H9 (cell line): ENCODE measurements around the gene MTURN. TPM values are rescaled to one million over a fixed set of nuclear protein-coding genes. Genes with fewer than 3 reads are reported as not detected.
"Not testable (repeated sequence)": the region's sequence is repeated elsewhere in the genome, so short reads cannot be mapped to it uniquely, and the experiment has no call there.

ENCODE experiments used
- DNase-seq: peaks from one replicate; pipeline ENCODE4 v3.0.0-alpha.2; 2017
- H2AFZ ChIP-seq: one replicate; pipeline ENCODE4 v1.6.1; 2013; ENCODE audit warnings: mild to moderate bottlenecking, low read length, control low read depth, moderate library complexity
- H2AK5ac ChIP-seq: 2 replicates; pipeline ENCODE4 v1.6.1; 2013; ENCODE audit warnings: low read length, control low read depth, mixed read lengths; ENCODE audit not compliant: insufficient read length
- H2BK120ac ChIP-seq: one replicate; pipeline ENCODE4 v1.6.1; 2013; ENCODE audit warnings: low read depth, mild to moderate bottlenecking, low read length, control low read depth, inconsistent platforms; ENCODE audit not compliant: poor library complexity, severe bottlenecking
- H2BK12ac ChIP-seq: 2 replicates; pipeline ENCODE4 v1.6.1; 2013; ENCODE audit warnings: low read length, control low read depth, mixed read lengths, low read depth; ENCODE audit not compliant: insufficient read length
- H2BK15ac ChIP-seq: 2 replicates; pipeline ENCODE4 v1.6.1; 2013; ENCODE audit warnings: low read depth, low read length, control low read depth
- H2BK20ac ChIP-seq: one replicate; pipeline ENCODE4 v1.6.1; 2013; ENCODE audit warnings: low read depth, mild to moderate bottlenecking, low read length, control low read depth, inconsistent platforms; ENCODE audit not compliant: poor library complexity, severe bottlenecking
- H2BK5ac ChIP-seq: 2 replicates; pipeline ENCODE4 v1.6.1; 2013; ENCODE audit warnings: low read length, control low read depth, mixed read lengths; ENCODE audit not compliant: insufficient read length
- H3K14ac ChIP-seq: 2 replicates; pipeline ENCODE4 v1.6.1; 2013; ENCODE audit warnings: low read length, control low read depth; ENCODE audit not compliant: insufficient read depth
- H3K18ac ChIP-seq: 2 replicates; pipeline ENCODE4 v1.6.1; 2013; ENCODE audit warnings: low read depth, mild to moderate bottlenecking, mixed read lengths, low read length, control low read depth; ENCODE audit not compliant: insufficient read length
- H3K23ac ChIP-seq: 2 replicates; pipeline ENCODE4 v1.6.1; 2013; ENCODE audit warnings: low read length, control low read depth, mixed read lengths, low read depth; ENCODE audit not compliant: insufficient read length
- H3K23me2 ChIP-seq: 2 replicates; pipeline ENCODE4 v1.6.1; 2013; ENCODE audit warnings: low read depth, mild to moderate bottlenecking, mixed read lengths, low read length, control low read depth; ENCODE audit not compliant: insufficient read length, poor library complexity, severe bottlenecking
- H3K27ac ChIP-seq: 2 replicates; pipeline ENCODE4 v1.5.1; 2013; ENCODE audit warnings: low read length, control low read depth, mixed read lengths, low read depth; ENCODE audit not compliant: insufficient read length
- H3K27me3 ChIP-seq: 2 replicates; pipeline ENCODE4 v1.6.1; 2013; ENCODE audit warnings: low read length, control low read depth, inconsistent platforms; ENCODE audit not compliant: insufficient read depth
- H3K4ac ChIP-seq: 2 replicates; pipeline ENCODE4 v1.6.1; 2013; ENCODE audit warnings: low read depth, mild to moderate bottlenecking, control low read depth, inconsistent platforms, low read length, moderate library complexity
- H3K4me1 ChIP-seq: 2 replicates; pipeline ENCODE4 v1.6.1; 2013; ENCODE audit warnings: low read length, control low read depth, inconsistent platforms; ENCODE audit not compliant: insufficient read depth
- H3K4me2 ChIP-seq: 2 replicates; pipeline ENCODE4 v1.6.1; 2013; ENCODE audit warnings: low read length, control low read depth, mixed read lengths; ENCODE audit not compliant: insufficient read length, insufficient read depth
- H3K56ac ChIP-seq: 2 replicates; pipeline ENCODE4 v1.6.1; 2013; ENCODE audit warnings: low read depth, mild to moderate bottlenecking, mixed read lengths, low read length, control low read depth; ENCODE audit not compliant: insufficient read length
- H3K79me1 ChIP-seq: 2 replicates; pipeline ENCODE4 v1.6.1; 2013; ENCODE audit warnings: low read depth, mild to moderate bottlenecking, moderate library complexity, low read length, control low read depth, inconsistent platforms; ENCODE audit not compliant: insufficient read depth, poor library complexity, severe bottlenecking
- H3K79me2 ChIP-seq: 2 replicates; pipeline ENCODE4 v1.6.1; 2013; ENCODE audit warnings: low read length, control low read depth, inconsistent platforms; ENCODE audit not compliant: insufficient read depth
- H3K9ac ChIP-seq: 2 replicates; pipeline ENCODE4 v1.6.1; 2013; ENCODE audit warnings: low read length, control low read depth, mixed read lengths; ENCODE audit not compliant: insufficient read length; ENCODE audit errors: extremely low read depth
- H3K9me3 ChIP-seq: one replicate; pipeline ENCODE4 v1.6.1; 2013; ENCODE audit warnings: low read depth, low read length, inconsistent platforms; ENCODE audit not compliant: control insufficient read depth
- H3T11ph ChIP-seq: one replicate; pipeline ENCODE4 v1.6.1; 2013; ENCODE audit warnings: mild to moderate bottlenecking, low read length, control low read depth, inconsistent platforms
- H4K20me1 ChIP-seq: one replicate; pipeline ENCODE4 v1.6.1; 2013; ENCODE audit not compliant: control insufficient read depth, insufficient read length, insufficient read depth
- H4K5ac ChIP-seq: 2 replicates; pipeline ENCODE4 v1.6.1; 2013; ENCODE audit warnings: low read depth, mild to moderate bottlenecking, mixed read lengths, low read length, control low read depth; ENCODE audit not compliant: insufficient read length
- H4K8ac ChIP-seq: replicated peaks from 2 replicates; pipeline ENCODE4 v1.6.1; 2013; ENCODE audit warnings: low read length, control low read depth, mixed read lengths, low read depth; ENCODE audit not compliant: insufficient read length
- H4K91ac ChIP-seq: 2 replicates; pipeline ENCODE4 v1.6.1; 2013; ENCODE audit warnings: low read depth, mild to moderate bottlenecking, moderate library complexity, mixed read lengths, low read length, control low read depth; ENCODE audit not compliant: insufficient read length
- H3K27ac Mint-ChIP-seq, 3 experiments: 2 replicates in 2 of 3; 3 replicates in 1 of 3; pipeline ENCODE4 v1.8.0; 2020 to 2021; ENCODE audit warnings: mixed read lengths in 3 of 3, mild to moderate bottlenecking in 1 of 3, moderate library complexity in 1 of 3
- H3K27me3 Mint-ChIP-seq: 2 replicates; pipeline ENCODE4 v1.8.0; 2021; ENCODE audit warnings: low read depth, mild to moderate bottlenecking, moderate library complexity, mixed read lengths
- H3K36me3 Mint-ChIP-seq, 3 experiments: 2 replicates in 2 of 3; 3 replicates in 1 of 3; pipeline ENCODE4 v1.8.0; 2020 to 2021; ENCODE audit warnings: low read depth in 3 of 3, mixed read lengths in 3 of 3; ENCODE audit not compliant: insufficient read depth in 1 of 3
- H3K4me1 Mint-ChIP-seq, 2 experiments: 2 replicates each; pipeline ENCODE4 v1.8.0; 2020; ENCODE audit warnings: mixed read lengths in 2 of 2
- H3K4me3 Mint-ChIP-seq, 2 experiments: 2 replicates in 1 of 2; 3 replicates in 1 of 2; pipeline ENCODE4 v1.8.0; 2020 to 2021; ENCODE audit warnings: mild to moderate bottlenecking in 2 of 2, mixed read lengths in 2 of 2, moderate library complexity in 1 of 2
- H3K9me3 Mint-ChIP-seq, 2 experiments: 2 replicates in 1 of 2; 3 replicates in 1 of 2; pipeline ENCODE4 v1.8.0; 2020; ENCODE audit warnings: mild to moderate bottlenecking in 2 of 2, mixed read lengths in 2 of 2, moderate library complexity in 1 of 2
- WGBS: extraction: QIAGEN DNeasy Blood & Tissue Kit; methylation state at CpG from one replicate; pipeline ENCODE4 v1.1.7; 2013; ENCODE audit warnings: missing lambda C conversion rate, low lambda C conversion rate, mixed read lengths; ENCODE audit not compliant: insufficient read length; ENCODE audit errors: extremely low coverage; 5-methylcytosine and 5-hydroxymethylcytosine counted together
- total RNA-seq: library from RNA; stranded (reverse); gene quantifications from 2 replicates; pipeline ENCODE4 v1.2.1, GENCODE V29; 2021
- TF ChIP-seq, protein P1 (sequence below): fragments of 200-600 bp; sonication (generic); conservative IDR thresholded peaks from 3 replicates; pipeline ENCODE4 v1.8.0; 2021; ENCODE audit warnings: antibody characterized with exemption, mild to moderate bottlenecking

The MTURN gene
- total RNA-seq, 1 experiment from 2014 or later: 3.4 TPM

- H3K9ac ChIP-seq: no peak overlapping the region
- Mint-ChIP-seq H3K36me3 (peaks cover 23 to 41% (median 25%) of the 10 kb centered on the region in 3 experiments), H3K27ac (no peak overlapping the region), H3K4me1 (peaks cover 7 to 9% of the 10 kb centered on the region in 2 experiments), H3K27me3 (no peaks in the 10 kb centered on the region), H3K4me3 (no peak overlapping the region), H3K9me3 (peaks cover 27 to 31% of the 10 kb centered on the region in 2 experiments)
- no peaks in the 10 kb centered on the region for H3K79me1 ChIP-seq
- no peak overlapping the region for H3K27ac ChIP-seq
- H3K4ac ChIP-seq: no peak overlapping the region
- H3K14ac ChIP-seq: no peak overlapping the region
- no peak overlapping the region for H3K23ac ChIP-seq
- no peak overlapping the region for H2BK12ac ChIP-seq
- H3K56ac ChIP-seq: no peak overlapping the region
- H3K23me2 ChIP-seq: no peaks in the 10 kb centered on the region
- no peak overlapping the region for H3T11ph ChIP-seq
- no peaks in the 10 kb centered on the region for H3K79me2 ChIP-seq
- no peak overlapping the region for H3K18ac ChIP-seq
- no peaks in the 10 kb centered on the region for H3K9me3 ChIP-seq
- TF ChIP-seq, protein P1, sequence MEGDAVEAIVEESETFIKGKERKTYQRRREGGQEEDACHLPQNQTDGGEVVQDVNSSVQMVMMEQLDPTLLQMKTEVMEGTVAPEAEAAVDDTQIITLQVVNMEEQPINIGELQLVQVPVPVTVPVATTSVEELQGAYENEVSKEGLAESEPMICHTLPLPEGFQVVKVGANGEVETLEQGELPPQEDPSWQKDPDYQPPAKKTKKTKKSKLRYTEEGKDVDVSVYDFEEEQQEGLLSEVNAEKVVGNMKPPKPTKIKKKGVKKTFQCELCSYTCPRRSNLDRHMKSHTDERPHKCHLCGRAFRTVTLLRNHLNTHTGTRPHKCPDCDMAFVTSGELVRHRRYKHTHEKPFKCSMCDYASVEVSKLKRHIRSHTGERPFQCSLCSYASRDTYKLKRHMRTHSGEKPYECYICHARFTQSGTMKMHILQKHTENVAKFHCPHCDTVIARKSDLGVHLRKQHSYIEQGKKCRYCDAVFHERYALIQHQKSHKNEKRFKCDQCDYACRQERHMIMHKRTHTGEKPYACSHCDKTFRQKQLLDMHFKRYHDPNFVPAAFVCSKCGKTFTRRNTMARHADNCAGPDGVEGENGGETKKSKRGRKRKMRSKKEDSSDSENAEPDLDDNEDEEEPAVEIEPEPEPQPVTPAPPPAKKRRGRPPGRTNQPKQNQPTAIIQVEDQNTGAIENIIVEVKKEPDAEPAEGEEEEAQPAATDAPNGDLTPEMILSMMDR: no peak
- DNase-seq: no peak
- no peaks in the 10 kb centered on the region for H3K27me3 ChIP-seq
- H2BK15ac ChIP-seq: no peak overlapping the region
- no peak overlapping the region for H2BK120ac ChIP-seq
- no peak overlapping the region for H4K8ac ChIP-seq
- H2AFZ ChIP-seq: no peak overlapping the region
- H2AK5ac ChIP-seq: no peak overlapping the region
- no peaks in the 10 kb centered on the region; the same call in 1 of the 2 replicates for H3K4me1 ChIP-seq
- no peaks in the 10 kb centered on the region for H4K20me1 ChIP-seq
- H4K5ac ChIP-seq: no peak overlapping the region
- no peak overlapping the region for H4K91ac ChIP-seq
- no CpG with 5 or more reads among the region's 5 CpGs for whole genome bisulfite sequencing
- no peak overlapping the region for H2BK5ac ChIP-seq
- H3K4me2 ChIP-seq: no peak overlapping the region
- H2BK20ac ChIP-seq: no peak overlapping the region
Observed at GRCh38 chr7:30093420-30093952, 41.3 kb upstream of the MTURN start.

GRCh38 chr7:30098599-30098998, 36.2 kb upstream of the MTURN start:
- not testable (repeated sequence) for H3K9me3 ChIP-seq, H3K4me3 Mint-ChIP-seq, H3K23ac ChIP-seq, H4K8ac ChIP-seq, H3K79me2 ChIP-seq, H3K4ac ChIP-seq, H3K27me3 Mint-ChIP-seq, H3K9ac ChIP-seq, H3K18ac ChIP-seq, H3K4me1 Mint-ChIP-seq, DNase-seq, H3K56ac ChIP-seq, H2BK5ac ChIP-seq, H3K27me3 ChIP-seq, H3K27ac Mint-ChIP-seq, H3K4me2 ChIP-seq, H2BK15ac ChIP-seq, H3K27ac ChIP-seq, H4K5ac ChIP-seq, H4K91ac ChIP-seq, H3K14ac ChIP-seq, H4K20me1 ChIP-seq, H2AK5ac ChIP-seq, H3K23me2 ChIP-seq, H2AFZ ChIP-seq, H3T11ph ChIP-seq, H3K4me1 ChIP-seq, H2BK120ac ChIP-seq, H3K79me1 ChIP-seq, H2BK12ac ChIP-seq, H2BK20ac ChIP-seq
- Mint-ChIP-seq H3K9me3 (peaks cover 43 to 47% of the 10 kb centered on the region in 2 experiments), H3K36me3 (peaks cover 36 to 54% (median 52%) of the 10 kb centered on the region in 3 experiments)
- no CpG with 5 or more reads among the region's 21 CpGs for WGBS
